GM04503 (cell line): ENCODE data around the gene CAPNS2.
"Not testable (repeated sequence)": the region's sequence is repeated elsewhere in the genome, so short reads cannot be mapped to it uniquely, and the experiment has no call there.

Source experiments
- DNase-seq: peaks from one replicate; pipeline ENCODE4 v3.0.0-alpha.2; 2012; ENCODE audit warnings: low read depth

Gene CAPNS2

GRCh38 chr16:55568207-55568606 is 1.7 kb downstream of the CAPNS2 start:
- DNase-seq = no peak

- DNase-seq = no peak
Measured at GRCh38 chr16:55569025-55569424, 2.5 kb downstream of the CAPNS2 start.

GRCh38 chr16:55570159-55570558 is 3.7 kb downstream of the CAPNS2 start:
- DNase-seq = no peak

- no peak for DNase-seq
Measured at GRCh38 chr16:55571191-55571897, 4.9 kb downstream of the CAPNS2 start.

- no peak for DNase-seq
Measured at GRCh38 chr16:55572439-55572838, 6.0 kb downstream of the CAPNS2 start.

GRCh38 chr16:55574811-55575210 is 8.3 kb downstream of the CAPNS2 start:
- no peak for DNase-seq

GRCh38 chr16:55575496-55575895 is 9.0 kb downstream of the CAPNS2 start:
- DNase-seq = no peak

GRCh38 chr16:55576384-55576783 is 9.9 kb downstream of the CAPNS2 start:
- no peak for DNase-seq

- DNase-seq = no peak
Measured at GRCh38 chr16:55577887-55578286, 11.4 kb downstream of the CAPNS2 start.

GRCh38 chr16:55585631-55586030 is 19.1 kb downstream of the CAPNS2 start:
- no peak for DNase-seq

- no peak for DNase-seq
Measured at GRCh38 chr16:55588799-55589198, 22.3 kb downstream of the CAPNS2 start.

- no peak for DNase-seq
Measured at GRCh38 chr16:55592306-55592705, 25.8 kb downstream of the CAPNS2 start.

GRCh38 chr16:55597928-55598327 is 31.4 kb downstream of the CAPNS2 start:
- DNase-seq = no peak

GRCh38 chr16:55605754-55606336 is 39.4 kb downstream of the CAPNS2 start:
- peak; percentile 17 for DNase-seq

GRCh38 chr16:55613613-55614335 is 47.3 kb downstream of the CAPNS2 start:
- no peak for DNase-seq

GRCh38 chr16:55615071-55615470 is 48.6 kb downstream of the CAPNS2 start:
- DNase-seq = no peak

- not testable (repeated sequence) for DNase-seq
Measured at GRCh38 chr16:55615670-55616069, 49.2 kb downstream of the CAPNS2 start.
